ENCODE results near the gene TTC7B. TPM values are rescaled to one million over a fixed set of nuclear protein-coding genes. Genes with fewer than 3 reads are reported as not detected.

Gene TTC7B
- total RNA-seq, 1 donor from 2014 or later: 82.6 TPM

DNA sequence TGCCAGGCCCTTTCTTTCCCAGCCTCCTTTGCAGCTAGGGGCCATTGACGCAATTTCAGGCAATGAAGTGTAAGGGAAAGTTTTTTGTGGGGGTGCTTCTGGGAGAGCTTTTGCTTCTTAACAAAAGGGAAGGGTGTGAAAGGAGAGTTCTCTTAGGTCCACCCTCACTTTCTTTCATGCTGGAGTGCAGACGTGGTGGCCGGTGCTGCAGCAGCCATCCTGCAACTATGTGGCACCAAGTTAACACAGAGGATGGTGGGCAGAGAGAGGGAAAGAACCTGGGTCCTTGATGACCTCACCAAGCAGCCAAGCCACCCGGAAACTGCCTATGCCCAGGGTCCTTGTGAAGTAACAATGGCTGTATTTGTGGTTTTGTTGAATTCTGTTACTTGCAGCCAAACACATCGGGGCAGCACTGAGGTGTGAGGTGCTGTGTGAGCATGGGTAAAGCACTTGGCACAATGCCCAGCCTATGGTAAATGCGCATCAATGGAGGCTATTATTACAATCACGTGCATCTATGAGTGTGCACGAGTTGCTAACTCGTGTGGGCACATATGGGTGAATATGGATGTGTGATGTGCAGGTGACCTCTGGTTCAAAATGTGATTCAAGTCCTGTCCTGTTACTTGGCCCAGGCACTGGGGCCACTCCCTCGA lies 296.8 kb downstream of the TTC7B start:
- TF ChIP-seq, protein P1, sequence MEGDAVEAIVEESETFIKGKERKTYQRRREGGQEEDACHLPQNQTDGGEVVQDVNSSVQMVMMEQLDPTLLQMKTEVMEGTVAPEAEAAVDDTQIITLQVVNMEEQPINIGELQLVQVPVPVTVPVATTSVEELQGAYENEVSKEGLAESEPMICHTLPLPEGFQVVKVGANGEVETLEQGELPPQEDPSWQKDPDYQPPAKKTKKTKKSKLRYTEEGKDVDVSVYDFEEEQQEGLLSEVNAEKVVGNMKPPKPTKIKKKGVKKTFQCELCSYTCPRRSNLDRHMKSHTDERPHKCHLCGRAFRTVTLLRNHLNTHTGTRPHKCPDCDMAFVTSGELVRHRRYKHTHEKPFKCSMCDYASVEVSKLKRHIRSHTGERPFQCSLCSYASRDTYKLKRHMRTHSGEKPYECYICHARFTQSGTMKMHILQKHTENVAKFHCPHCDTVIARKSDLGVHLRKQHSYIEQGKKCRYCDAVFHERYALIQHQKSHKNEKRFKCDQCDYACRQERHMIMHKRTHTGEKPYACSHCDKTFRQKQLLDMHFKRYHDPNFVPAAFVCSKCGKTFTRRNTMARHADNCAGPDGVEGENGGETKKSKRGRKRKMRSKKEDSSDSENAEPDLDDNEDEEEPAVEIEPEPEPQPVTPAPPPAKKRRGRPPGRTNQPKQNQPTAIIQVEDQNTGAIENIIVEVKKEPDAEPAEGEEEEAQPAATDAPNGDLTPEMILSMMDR (conservative IDR thresholded peaks at IDR 0.05; ENCODE audit: low read depth, low read length): no peak
- H3K4me3 ChIP-seq (ENCODE audit: low read depth, low read length): no peak overlapping the region
- no peak for DNase-seq (ENCODE audit: low read depth)

DNA sequence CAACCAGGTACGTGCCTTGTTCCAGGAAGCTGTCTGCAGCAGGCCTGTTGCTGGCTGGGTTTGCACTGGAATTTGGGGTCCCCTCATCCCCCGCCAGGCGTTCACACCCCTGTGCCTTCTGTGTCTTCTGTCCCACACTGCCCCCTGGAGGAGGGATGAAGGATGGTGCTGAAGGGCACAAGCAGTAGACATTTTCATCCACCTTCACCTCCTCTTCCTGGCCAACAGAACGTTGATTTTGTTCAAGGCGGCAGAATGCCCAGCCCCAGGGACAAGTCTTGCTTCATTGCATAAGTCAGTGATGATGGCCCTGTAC lies 297.3 kb downstream of the TTC7B start:
- DNase-seq (ENCODE audit: low read depth): no peak
- TF ChIP-seq, protein P1 (conservative IDR thresholded peaks at IDR 0.05; ENCODE audit: low read depth, low read length): peak; percentile 61
- H3K4me3 ChIP-seq (ENCODE audit: low read depth, low read length): no peak overlapping the region

DNA sequence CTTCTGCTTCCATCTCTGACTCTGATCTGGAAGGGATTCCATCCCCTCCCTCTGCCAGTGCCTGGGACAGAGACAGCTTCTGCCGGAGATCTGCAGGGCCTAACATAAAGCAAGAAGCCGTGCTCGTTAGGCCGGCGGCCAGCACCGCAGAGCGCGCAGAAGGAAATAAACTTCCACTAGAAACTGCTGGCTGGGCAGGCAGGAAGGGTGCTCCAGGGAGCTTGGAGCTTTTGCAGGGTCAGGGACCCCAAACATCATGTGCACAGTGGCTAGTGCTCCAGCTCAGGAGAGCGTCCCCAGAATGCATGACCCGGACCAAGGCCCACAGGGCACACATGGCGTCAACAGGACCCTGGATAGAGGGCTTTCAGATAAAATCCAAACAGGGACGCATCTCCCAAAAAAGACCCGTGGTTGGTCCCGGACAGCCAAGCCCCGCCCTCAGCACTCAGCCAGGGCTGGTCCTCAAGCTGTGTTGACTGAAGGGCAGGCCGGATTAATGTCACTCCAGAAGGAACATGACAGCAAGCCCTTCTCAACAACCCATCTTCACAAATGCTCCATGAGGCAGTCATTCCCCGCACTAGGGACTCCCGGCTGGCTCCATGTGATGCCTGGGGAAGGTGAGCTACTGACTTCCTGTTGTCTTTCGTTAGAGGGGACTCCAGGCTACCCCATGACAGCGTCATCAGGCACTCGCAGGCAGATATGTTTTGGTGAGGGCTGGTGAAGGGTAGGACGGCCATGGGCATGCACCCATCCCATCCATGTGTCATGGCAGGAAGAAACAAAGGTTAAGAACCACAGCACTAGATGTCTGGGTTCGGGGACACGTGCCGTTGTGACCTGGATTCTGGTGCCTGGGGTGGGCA lies 297.9 kb downstream of the TTC7B start:
- no peak overlapping the region for H3K4me3 ChIP-seq (ENCODE audit: low read depth, low read length)
- TF ChIP-seq, protein P1 (conservative IDR thresholded peaks at IDR 0.05; ENCODE audit: low read depth, low read length): no peak
- DNase-seq (ENCODE audit: low read depth): no peak

DNA sequence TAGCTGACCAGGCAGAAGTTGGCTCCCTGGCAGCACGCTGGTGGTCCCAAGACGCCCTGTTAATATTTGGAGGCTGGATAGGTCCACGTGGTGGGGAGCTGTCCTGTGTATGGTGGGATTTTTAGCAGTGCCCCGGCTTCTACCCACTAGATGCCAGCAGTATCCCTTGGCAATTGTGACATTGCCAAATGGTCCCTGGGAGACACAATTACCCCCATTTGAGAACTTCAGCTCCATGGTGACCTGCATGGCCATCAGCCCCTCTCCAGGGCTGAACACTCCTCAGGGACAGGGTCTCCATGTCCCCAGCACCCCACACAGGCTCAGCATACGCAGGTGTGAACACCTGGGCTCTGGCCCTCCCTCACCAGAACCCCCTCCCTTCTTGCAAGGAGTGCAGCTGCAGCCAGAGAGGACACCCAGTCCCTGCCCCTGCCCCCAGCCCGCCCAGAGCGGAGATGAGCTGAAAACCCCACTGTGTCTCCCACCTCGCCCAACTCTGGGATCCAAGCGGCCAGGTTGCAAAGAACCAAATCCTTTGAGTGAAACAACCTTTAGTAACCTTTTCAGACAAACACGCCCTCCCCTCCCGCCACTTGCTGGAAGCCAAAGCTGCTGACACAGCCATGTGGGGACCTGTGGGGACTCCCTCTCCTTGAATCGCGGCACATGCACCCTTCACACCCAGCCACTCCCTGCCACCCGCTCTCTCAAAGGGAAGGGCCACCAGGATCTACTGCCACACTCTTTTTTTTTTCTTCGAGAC lies 299.0 kb downstream of the TTC7B start:
- DNase-seq (ENCODE audit: low read depth): no peak
- H3K4me3 ChIP-seq (ENCODE audit: low read depth, low read length): no peak overlapping the region
- TF ChIP-seq, protein P1 (conservative IDR thresholded peaks at IDR 0.05; ENCODE audit: low read depth, low read length): no peak

DNA sequence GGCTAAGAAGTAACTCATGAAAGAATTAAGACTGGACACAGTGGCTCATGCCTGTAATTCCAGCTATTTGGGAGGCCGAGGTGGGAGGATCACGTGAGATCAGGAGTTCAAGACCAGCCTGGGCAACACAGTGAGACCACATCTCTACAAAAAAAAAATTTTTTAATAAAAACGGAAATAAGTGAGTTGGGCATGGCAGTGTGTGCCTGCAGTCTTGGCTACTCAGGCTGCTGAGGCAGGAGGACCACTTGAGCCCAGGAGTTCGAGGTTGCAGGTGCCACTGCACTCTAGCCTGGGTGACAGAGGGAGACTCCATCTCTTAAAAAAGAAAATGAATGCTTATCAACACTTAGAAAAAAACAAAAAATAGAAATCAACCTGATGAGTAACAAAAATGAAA lies 301.7 kb downstream of the TTC7B start:
- no peak for DNase-seq (ENCODE audit: low read depth)
- H3K4me3 ChIP-seq (ENCODE audit: low read depth, low read length): no peak overlapping the region
- TF ChIP-seq, protein P1 (conservative IDR thresholded peaks at IDR 0.05; ENCODE audit: low read depth, low read length): no peak

DNA sequence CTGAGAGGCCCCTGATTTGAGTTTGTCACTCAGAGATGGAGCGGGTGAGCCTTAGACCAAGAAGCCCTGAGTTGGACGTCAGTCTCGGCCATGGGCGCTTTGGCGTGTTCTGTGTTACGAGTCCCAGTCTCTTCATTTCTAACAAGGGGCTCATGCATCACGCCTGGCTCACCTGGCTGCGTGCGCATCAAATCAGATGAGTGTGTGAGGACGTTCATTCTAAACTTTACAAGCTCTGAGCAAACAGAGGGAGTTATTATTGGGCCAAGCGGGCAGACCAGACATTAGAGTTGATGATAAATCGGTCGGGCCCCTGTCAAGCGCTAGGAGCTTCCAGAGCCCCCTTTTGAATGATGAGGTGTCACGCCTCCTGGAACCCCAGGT lies 302.2 kb downstream of the TTC7B start:
- TF ChIP-seq, protein P1 (conservative IDR thresholded peaks at IDR 0.05; ENCODE audit: low read depth, low read length): no peak
- H3K4me3 ChIP-seq (ENCODE audit: low read depth, low read length): no peak overlapping the region
- no peak for DNase-seq (ENCODE audit: low read depth)
